Aorta (tissue), 5 donors: ENCODE data around the gene ZNF778. TPM values are rescaled to one million over a fixed set of nuclear protein-coding genes. Genes with fewer than 3 reads are reported as not detected.
"Not testable (repeated sequence)": the region's sequence is repeated elsewhere in the genome, so short reads cannot be mapped to it uniquely, and the experiment has no call there.

ENCODE experiments used
- ATAC-seq: fragments of 200-7000 bp; cut with Tn5 transposase; one replicate; pipeline ENCODE4 v1.9.1; 2022; ENCODE audit warnings: moderate library complexity; ENCODE audit not compliant: low FRiP score
- DNase-seq, 2 donors: peaks; one replicate each; pipeline ENCODE4 v3.0.0-alpha.2; 2020
- H3K27ac ChIP-seq, 2 donors: one replicate each; pipeline ENCODE4 v1.5.1; 2013; ENCODE audit warnings: low read length in 2 of 2, mild to moderate bottlenecking in 2 of 2, moderate library complexity in 2 of 2, control low read depth in 1 of 2, inconsistent platforms in 1 of 2, low read depth in 1 of 2
- H3K27me3 ChIP-seq, 2 donors: one replicate each; pipeline ENCODE4 v1.6.1; 2013; ENCODE audit warnings: control low read depth in 1 of 2, low read length in 1 of 2, mild to moderate bottlenecking in 1 of 2, moderate library complexity in 1 of 2; ENCODE audit not compliant: insufficient read depth in 2 of 2, control insufficient read depth in 1 of 2
- H3K36me3 ChIP-seq, 2 donors: one replicate each; pipeline ENCODE4 v1.6.1; 2013; ENCODE audit warnings: control low read depth in 1 of 2, low read length in 1 of 2, mild to moderate bottlenecking in 1 of 2; ENCODE audit not compliant: insufficient read depth in 2 of 2, control insufficient read depth in 1 of 2
- H3K4me1 ChIP-seq, 2 donors: one replicate each; pipeline ENCODE4 v1.6.1; 2013; ENCODE audit warnings: low read length in 2 of 2, control low read depth in 1 of 2, mild to moderate bottlenecking in 1 of 2, moderate library complexity in 1 of 2; ENCODE audit not compliant: insufficient read depth in 2 of 2, control insufficient read depth in 1 of 2
- H3K4me3 ChIP-seq, 2 donors: one replicate each; pipeline ENCODE4 v1.5.1; 2013; ENCODE audit warnings: low read length in 2 of 2, control low read depth in 1 of 2, mild to moderate bottlenecking in 1 of 2
- H3K9me3 ChIP-seq: one replicate; pipeline ENCODE4 v1.6.1; 2013; ENCODE audit warnings: mild to moderate bottlenecking, low read length; ENCODE audit not compliant: control insufficient read depth
- WGBS, 2 donors: extraction: QIAGEN DNeasy Blood & Tissue Kit; methylation state at CpG; one replicate each; pipeline ENCODE4 v1.1.7; 2013; 5-methylcytosine and 5-hydroxymethylcytosine counted together
- intact Hi-C, 2 donors: fragments of 100-400 bp; cut with DNase I; formaldehyde crosslinking; loops; one replicate each; pipeline versions ENCODE4 v1.14.2 to v1.15.0; 2022
- polyA plus RNA-seq, 2 donors: library from polyadenylated mRNA; stranded (reverse); fragments of 200-250 nt; gene quantifications; one replicate each; pipeline ENCODE4 v1.2.3, GENCODE V29; 2013
- total RNA-seq, 2 donors: library from RNA; stranded (reverse); fragmentation: NEBNext Ultra II Directional; extraction: Animal tissue kit (Norgen Biotek cat#: 25700); gene quantifications; one replicate each; pipeline ENCODE4 v1.2.1, GENCODE V29; 2021
- donor health status: healthy with polysubstance abuse.
- donor health status: Bipolar disorder and iron deficiency.
- donor health status: DM: no; HTN: no; CAD: no.
- donor health status: DM: no; HTN: no; CAD: no.
- donor health status: DM: yes; HTN: yes; CAD: no.

ZNF778 gene
- total and polyA plus RNA-seq, 4 donors = 2.6 to 14.9 (median 7.9) TPM

- not testable (repeated sequence) for H3K4me1 ChIP-seq, H3K36me3 ChIP-seq, ATAC-seq, H3K27me3 ChIP-seq, DNase-seq, H3K9me3 ChIP-seq, H3K27ac ChIP-seq, H3K4me3 ChIP-seq
- WGBS, 2 donors = 69 to 70% methylated on average over 13 of the region's 13 CpGs
- intact Hi-C loops = loop anchor here (10.0 kb wide), 3 partner anchors 61 to 321 kb away; partner anchors contain the start of gene RPL13 (in 1 of the 2)
These were observed 26.8 kb downstream of the ZNF778 start for GRCh38 chr16:89244264-89244663.

- peak in 1 of 2 donors; percentile 14 for DNase-seq
- no peak overlapping the region for H3K4me3 ChIP-seq
- H3K27me3 ChIP-seq = no peaks in the 10 kb centered on the region
- H3K9me3 ChIP-seq = no peaks in the 10 kb centered on the region
- no peak overlapping the region for H3K27ac ChIP-seq
- H3K4me1 ChIP-seq = no peaks in the 10 kb centered on the region
- WGBS, 2 donors = 61 to 62% methylated on average over 12 of the region's 12 CpGs
- intact Hi-C loops = loop anchor here (10.0 kb wide), 3 partner anchors 60 to 320 kb away; partner anchors contain the start of gene RPL13 (in 1 of the 2)
- no peak for ATAC-seq
- H3K36me3 ChIP-seq = no peaks in the 10 kb centered on the region
These were observed 27.3 kb downstream of the ZNF778 start for GRCh38 chr16:89244754-89245153.

DNA sequence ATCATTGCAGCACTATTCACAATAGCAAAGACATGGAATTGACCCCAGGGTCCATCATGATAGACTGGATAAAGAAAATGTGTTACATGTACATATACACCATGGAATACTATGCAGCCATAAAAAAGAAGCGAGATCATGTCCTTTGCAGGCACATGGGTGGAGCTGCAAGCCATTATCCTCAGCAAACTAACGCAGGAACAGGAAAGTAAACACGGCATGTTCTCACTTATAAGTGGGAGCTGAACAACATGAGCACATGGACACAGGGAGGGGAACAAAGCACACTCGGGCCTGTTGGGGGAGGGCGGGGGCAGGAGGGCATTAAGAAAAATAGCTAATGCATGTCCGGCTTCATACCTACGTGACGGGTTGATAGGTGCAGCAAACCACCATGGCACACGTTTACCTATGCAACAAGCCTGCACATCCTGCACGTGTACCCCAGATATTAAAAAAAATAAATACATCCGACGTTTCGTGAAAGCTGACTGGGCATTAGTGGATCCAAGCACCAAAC, 28.9 kb downstream of the ZNF778 start:
- no peak overlapping the region for H3K4me3 ChIP-seq
- no peaks in the 10 kb centered on the region for H3K36me3 ChIP-seq
- ATAC-seq = no peak
- H3K27me3 ChIP-seq = no peaks in the 10 kb centered on the region
- H3K27ac ChIP-seq = no peak overlapping the region
- peak in 1 of 2 donors; percentile 11 for DNase-seq
- no peaks in the 10 kb centered on the region for H3K9me3 ChIP-seq
- H3K4me1 ChIP-seq = no peaks in the 10 kb centered on the region
- intact Hi-C loops = loop anchor here (10.0 kb wide), 3 partner anchors 58 to 318 kb away; partner anchors contain the start of gene RPL13 (in 1 of the 2)
- WGBS, 2 donors = 56% methylated on average over 13 of the region's 13 CpGs

DNA sequence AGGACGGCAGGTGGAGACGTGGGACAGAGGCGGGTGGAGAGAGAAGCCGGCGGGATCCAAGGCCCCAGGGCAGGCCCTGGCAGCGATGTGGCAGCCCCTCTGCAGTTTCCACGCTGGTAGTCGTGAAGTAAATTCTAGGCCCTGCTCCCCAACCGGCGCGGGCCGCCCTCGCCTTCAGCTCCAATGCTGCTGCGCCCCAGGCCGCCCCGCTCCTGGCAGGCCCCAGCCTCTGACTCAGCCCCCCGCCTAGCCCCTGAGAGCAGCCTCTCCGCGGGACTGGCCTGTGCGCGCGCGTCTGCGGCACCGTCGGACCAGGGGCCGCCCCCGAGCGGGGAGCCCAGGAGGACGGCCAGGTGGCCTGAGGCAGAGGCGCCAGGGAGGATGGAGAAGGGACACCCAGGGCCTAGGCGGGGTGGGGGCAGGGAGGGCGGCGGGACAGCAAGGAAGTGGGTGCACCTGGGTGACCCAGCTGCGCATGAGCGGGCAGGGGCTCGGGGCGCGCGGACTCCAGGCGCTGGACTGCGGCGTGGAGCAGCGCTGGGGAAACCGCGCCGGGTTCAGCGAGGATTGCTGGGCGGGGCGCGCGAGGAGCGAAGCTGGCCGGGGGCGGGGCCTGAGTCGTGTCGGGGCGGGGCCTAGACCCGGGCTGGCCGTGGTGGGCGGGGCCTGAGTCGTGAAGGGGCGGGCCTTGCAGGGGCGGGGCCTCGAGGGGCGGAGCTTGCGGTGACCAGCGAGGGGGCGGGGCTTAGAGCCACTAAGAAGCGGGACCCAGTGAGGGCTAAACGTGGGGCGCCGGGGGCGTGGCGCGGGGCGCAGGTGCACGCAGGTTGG, 29.6 kb downstream of the ZNF778 start:
- ATAC-seq (peak; percentile 97), DNase-seq (peak; percentile 91 to 96)
- Histone ChIP-seq H3K27me3 (no peaks in the 10 kb centered on the region), H3K4me1 (no peaks in the 10 kb centered on the region), H3K4me3 (peak overlapping the region; percentile 10 to 13), H3K9me3 (no peaks in the 10 kb centered on the region), H3K36me3 (no peaks in the 10 kb centered on the region), H3K27ac (no peak overlapping the region)
- intact Hi-C loops = loop anchor here (10.0 kb wide), 3 partner anchors 58 to 318 kb away; partner anchors contain the start of gene RPL13 (in 1 of the 2)
- WGBS, 2 donors = 2% methylated on average over 55 to 78 of the region's 78 CpGs

DNA sequence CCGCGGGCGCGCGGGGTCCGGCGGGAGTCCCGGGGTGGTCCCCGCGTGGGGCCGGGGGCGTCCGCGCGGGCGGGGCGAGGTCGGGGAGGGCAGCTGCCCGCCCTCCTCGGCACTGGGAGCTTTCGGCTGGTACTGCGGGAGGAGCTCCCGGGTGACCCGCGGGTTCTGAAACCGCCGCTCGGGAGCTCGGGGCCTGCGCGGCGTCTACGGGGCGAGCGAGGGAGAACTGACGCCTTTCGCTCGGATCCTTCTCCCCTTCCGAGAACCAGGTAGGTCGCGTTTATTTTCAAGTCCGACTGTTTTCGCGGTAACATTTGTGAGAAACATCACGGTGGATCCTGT, 30.2 kb downstream of the ZNF778 start:
- intact Hi-C loops = loop anchor here (10.0 kb wide), 3 partner anchors 57 to 317 kb away; partner anchors contain the start of gene RPL13 (in 1 of the 2)
- H3K36me3 ChIP-seq, H3K27ac ChIP-seq, ATAC-seq, H3K9me3 ChIP-seq, DNase-seq, H3K4me1 ChIP-seq, H3K27me3 ChIP-seq: not testable (repeated sequence)
- peak overlapping the region in 1 of 2 donors; percentile 10 for H3K4me3 ChIP-seq
- WGBS, 2 donors = 2% methylated on average over 30 to 45 of the region's 45 CpGs

DNA sequence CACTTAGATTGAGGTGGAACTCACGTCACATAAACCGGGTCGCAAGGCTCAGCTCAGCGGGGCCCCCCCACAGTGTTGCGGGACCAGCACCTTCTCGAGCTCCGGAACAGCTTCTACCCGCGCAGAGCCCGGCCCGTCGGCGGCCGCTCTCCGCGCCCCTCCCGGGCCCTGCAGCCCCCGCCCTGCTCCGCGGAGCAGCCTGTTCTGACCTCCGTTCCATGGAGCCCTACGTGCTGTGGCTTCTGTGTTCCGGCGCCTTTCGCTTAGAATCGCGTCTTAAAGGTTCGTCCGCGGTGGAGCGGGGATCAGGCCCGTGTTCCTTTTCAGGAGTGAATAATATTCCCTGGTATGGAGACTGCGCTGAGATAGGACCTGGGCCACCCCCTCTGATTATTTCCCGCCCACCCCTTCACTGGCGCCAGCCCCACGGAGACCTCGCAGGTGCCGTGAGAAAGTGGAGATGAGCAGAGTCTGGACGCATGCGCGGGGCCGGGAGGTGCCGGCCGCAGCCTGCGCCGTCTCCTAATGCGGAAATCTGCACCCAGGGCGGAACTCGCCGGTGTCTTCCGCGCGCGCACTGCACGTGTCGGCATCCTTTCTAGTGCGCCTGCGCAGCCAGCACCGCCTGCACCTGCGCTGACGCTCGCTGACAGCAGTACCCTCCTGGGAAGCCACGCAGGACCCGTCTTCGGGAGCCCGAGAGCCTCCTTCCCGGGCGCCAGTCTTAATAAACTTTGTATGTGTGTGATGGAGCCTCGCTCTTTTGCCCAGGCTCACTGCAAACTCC, 30.9 kb downstream of the ZNF778 start:
- Histone ChIP-seq H3K9me3 (no peaks in the 10 kb centered on the region), H3K4me1 (no peaks in the 10 kb centered on the region), H3K27me3 (no peaks in the 10 kb centered on the region), H3K4me3 (no peak overlapping the region), H3K36me3 (no peaks in the 10 kb centered on the region), H3K27ac (no peak overlapping the region)
- ATAC-seq (no peak), DNase-seq (no peak)
- intact Hi-C loops = loop anchor here (10.0 kb wide), 3 partner anchors 56 to 316 kb away; partner anchors contain the start of gene RPL13 (in 1 of the 2)
- whole genome bisulfite sequencing, 2 donors = 53 to 55% methylated on average over 69 of the region's 69 CpGs

DNA sequence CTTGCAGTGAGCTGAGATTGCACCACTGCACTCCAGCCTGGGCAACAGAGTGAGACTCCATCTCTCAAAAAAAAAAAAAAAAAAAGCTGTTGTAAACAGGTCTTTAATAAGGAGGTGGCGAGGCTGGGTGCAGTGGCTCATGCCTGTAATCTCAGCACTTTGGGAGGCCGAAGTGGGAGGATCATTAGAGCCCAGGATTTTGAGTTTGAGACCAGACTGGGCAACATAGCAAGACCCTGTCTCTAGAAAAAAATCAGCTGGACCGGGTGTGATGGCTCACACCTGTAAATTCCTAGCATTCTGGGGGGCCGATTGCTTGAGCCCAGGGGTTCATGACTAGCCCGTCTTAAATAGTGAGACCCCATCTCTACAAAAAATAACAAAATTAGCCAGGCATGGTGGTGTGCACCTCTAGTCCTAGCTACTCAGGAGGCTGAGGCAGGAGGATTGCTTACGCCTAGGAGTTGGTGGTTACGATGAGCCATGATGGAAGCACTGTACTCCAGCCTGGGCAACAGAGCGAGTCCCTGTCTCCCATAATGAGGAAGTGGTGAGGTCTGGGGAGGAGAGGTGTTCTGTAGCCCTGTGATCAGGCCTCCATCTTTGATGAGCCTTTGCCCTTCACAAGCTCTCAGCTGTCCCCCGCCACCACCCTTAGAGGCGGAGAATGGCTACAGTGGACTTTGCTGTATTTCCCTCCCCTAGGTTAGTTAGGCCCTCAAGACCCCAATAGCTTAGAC, 36.2 kb downstream of the ZNF778 start:
- ATAC-seq (no peak), DNase-seq (peak in 1 of 2 donors; percentile 11)
- WGBS, 2 donors = 92 to 95% methylated on average over 10 of the region's 10 CpGs
- Histone ChIP-seq H3K4me3 (no peak overlapping the region), H3K4me1 (no peaks in the 10 kb centered on the region), H3K27ac (no peak overlapping the region), H3K36me3 (no peaks in the 10 kb centered on the region), H3K9me3 (no peaks in the 10 kb centered on the region), H3K27me3 (no peaks in the 10 kb centered on the region)
- intact Hi-C loops = no loop called here

- Histone ChIP-seq H3K9me3 (peaks cover 2% of the 10 kb centered on the region), H3K27me3 (no peaks in the 10 kb centered on the region), H3K4me1 (no peaks in the 10 kb centered on the region), H3K27ac (no peak overlapping the region), H3K4me3 (no peak overlapping the region), H3K36me3 (no peaks in the 10 kb centered on the region)
- peak; percentile 72 to 89 for DNase-seq
- 3 to 4% methylated on average over 36 to 57 of the region's 57 CpGs for WGBS, 2 donors
- peak; percentile 77 for ATAC-seq
- intact Hi-C loops = no loop called here
These were observed 39.2 kb downstream of the ZNF778 start for GRCh38 chr16:89256651-89257254.
